Measurements from ENCODE around the gene HLA-DOB.

The HLA-DOB gene

DNA sequence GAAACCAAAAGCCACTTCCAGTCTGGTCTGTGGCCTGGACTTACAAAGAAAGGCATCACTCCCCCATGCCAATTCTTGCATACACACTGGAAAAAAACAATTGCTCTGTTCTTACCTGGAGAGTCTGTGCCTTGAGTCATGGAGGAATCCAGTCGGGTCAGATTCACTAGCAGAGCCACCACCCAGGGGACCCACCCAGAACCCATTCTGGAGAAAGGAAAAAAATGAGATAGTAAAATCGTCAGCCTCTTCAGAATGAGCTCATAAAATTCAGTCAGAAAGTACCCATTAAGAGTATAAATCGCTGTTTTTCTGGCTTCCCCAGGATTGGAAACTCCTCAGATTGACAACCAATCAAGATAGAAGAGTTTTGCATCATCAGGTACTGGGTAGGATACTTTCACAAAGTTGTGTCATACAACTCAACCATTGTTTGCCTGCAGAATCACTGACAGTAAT lies at the start of gene HLA-DOB:
HLA-DOB (minus strand) TSS at position 257 of the 459 bp plus-strand sequence; CDS start at position 206, 51 bp downstream.
- peak; percentile 8 for DNase-seq (ENCODE audit: low spot score)

DNA sequence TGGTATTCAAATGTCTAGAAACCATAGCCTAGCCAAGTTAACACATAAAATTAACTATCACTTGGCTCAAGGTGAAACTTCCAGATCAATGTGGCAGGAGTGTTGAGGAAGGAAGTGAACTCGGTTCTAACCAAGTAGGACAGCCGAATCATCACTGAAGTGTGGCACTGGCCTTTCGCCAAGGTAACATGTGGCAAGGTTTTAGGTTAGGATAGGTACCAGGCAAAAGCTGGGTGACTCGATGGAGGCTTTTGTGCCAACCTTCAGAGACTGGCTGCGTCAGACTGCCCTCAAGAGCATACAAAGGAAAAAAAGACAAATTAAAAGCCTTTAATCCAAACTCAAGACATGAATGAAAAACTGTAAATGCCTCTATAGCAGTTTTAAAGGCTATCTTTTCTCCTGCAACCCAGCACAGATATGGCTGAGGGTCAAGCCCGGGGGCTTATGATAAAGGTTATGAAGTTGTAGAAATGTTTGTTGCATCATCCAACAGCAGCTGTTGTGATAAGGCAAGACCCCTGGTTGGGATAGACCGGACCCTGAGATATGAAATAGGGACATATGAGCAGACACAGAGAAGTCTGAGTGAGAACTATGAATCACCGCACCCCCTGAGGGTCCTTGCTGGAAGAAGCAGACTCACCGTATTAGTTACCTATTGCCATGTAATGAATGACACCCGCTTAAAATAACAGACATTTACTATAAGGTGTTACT lies 49.1 kb upstream of the HLA-DOB start:
- no peak for DNase-seq (ENCODE audit: low spot score)

DNA sequence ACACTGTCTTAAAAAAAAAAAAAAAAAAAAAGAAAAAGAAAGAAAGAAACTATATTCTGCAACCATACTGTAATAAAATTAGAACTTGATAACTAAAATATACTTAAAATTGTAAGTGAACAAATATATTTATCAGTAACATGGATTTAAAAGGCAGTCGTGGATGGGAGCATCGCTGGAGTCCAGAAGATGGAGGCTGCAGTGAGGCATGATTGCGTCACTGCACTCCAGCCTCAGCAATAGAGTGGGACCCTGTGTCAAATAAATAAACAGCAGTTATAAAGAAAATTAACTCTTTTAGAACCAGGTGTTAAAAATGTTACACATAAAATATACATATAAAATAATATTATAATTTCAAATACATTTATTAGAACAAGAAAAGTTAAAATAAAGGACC lies 45.9 kb upstream of the HLA-DOB start:
- DNase-seq (ENCODE audit: low spot score) = no peak

DNA sequence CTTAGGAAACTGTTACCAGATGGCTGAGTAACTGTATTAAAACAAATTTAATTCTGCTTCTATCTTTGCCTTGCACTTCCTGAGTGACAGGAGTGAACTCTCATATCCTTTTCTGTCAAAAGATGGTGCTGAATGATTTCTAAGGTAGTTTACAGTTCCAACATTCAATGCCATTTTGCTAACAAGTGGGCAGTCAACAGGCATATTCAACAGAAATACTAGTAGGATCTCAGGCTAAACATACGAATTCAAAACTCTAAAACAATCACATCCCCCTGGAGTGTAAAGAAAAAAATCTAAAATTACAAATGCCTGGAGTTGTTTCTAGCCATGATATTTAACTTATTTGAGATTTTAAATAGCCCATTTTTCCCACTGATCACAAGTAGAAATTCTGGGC lies 43.9 kb upstream of the HLA-DOB start:
- DNase-seq (ENCODE audit: low spot score) = no peak

DNA sequence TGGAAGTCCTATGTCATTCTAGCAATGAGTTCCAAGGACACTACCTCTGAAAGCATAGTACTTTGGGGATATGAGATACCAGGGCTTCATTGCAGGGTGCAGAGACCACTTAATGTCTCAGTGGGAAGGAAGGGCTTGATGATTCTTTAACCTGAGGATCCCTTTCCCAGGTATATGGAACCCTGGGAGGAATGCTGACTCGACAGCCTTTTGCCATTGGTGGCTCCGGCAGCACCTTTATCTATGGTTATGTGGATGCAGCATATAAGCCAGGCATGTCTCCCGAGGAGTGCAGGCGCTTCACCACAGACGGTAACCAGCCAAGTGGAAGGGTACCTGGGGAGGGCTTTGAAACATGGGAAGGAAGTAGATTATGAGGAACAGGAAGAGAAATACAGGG lies 41.4 kb upstream of the HLA-DOB start:
- DNase-seq (ENCODE audit: low spot score) = no peak

DNA sequence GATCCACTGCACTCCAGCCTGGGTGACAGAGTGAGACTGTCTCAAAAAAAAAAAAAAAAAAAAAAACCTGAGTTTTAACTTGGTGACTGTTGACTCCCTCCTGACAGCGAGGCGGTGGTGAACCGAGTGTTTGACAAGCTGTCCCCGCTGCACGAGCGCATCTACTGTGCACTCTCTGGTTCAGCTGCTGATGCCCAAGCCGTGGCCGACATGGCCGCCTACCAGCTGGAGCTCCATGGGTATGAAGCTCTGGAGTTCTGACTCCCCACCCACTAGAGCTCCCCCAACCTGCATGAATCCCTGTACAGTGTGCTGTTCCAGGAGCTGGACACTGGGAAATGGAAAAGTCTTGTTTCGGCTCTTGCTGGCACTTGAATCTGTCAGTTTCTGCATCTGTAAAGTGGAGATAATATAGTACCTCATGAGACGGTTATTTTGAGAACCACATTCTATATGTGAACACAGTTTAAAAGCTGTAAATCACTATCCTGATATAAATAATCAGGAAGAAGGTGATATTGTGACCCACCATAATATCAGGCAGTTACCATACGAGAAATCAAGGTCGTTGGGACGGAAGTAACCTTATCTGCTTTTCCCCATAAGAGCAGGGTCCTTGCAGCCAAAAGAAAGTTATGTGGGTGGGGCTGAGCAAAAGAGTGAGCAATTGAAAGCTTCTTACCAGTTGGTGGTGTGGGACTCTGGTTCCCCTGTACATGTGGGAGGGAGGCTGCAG lies 40.5 kb upstream of the HLA-DOB start:
- DNase-seq (ENCODE audit: low spot score) = no peak

DNA sequence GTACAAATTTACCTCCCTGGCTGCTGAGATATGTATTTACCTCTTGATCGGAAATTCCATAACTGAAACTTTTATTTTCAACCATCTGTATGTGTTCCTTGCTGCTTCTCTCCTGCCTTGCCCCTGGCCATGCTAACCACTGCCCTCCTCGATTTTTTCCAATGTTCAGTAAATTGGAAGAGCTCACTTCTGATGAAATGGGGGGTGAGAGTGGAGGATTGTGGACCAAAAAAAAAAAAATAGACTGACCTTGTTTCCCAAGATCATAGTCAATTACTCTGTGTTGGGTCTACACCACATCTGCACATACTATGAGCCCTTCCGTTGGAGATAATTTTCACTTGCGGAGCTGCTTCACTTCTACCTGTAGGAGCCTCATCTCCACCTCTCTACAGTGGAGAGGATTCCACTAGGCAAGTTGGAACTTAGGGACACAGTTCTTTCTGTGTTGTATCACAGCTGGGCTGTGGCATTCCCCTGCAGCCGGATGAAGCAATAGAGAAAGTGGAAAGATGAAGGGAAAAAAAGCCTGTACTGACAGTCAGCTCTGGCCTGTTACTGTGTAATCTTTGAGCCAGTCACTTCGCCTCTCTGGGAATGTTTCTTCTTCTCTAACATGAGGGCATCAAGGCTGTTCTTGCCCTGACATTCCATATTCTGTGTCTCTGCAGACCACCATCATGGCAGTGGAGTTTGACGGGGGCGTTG lies 38.8 kb upstream of the HLA-DOB start:
- DNase-seq (ENCODE audit: low spot score) = no peak

DNA sequence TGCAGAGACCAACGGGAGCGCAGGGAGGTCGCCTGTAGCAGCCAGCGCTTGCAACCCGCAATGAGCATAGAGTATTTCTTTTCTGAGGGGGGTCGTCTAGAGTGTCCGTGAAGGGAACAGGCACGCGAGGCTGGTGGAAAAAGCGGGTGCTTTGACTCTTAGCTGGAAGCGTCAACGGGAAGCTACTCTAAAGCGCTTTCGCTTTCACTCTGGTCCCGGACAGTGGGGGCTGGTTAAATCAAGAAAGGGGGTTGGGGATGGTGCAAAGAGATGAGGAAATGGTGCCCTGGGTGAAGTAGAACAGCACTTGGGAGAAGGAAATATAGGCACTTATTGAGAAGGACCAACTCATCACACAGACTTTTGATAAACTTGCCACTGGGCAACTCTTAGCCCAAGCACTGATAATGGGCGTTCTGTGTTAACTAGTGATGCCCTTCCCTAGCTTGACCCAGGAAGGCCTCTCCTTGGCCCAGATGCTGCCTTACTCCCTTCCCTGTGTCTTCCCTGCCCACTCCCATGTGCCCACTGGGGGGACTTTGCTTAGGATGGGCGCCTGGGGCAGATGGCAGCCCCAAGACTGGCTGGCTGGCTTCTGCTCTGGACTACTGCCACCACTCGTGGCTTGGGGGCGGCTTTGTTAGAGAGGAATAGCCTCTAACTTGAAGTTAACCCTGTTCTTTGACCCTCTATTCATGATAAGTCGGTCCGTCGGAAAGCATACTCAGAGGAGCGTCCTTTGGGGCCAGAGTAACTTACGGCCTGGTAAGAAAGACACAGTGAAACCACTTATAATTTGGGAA lies 37.8 kb upstream of the HLA-DOB start:
- no peak for DNase-seq (ENCODE audit: low spot score)

DNA sequence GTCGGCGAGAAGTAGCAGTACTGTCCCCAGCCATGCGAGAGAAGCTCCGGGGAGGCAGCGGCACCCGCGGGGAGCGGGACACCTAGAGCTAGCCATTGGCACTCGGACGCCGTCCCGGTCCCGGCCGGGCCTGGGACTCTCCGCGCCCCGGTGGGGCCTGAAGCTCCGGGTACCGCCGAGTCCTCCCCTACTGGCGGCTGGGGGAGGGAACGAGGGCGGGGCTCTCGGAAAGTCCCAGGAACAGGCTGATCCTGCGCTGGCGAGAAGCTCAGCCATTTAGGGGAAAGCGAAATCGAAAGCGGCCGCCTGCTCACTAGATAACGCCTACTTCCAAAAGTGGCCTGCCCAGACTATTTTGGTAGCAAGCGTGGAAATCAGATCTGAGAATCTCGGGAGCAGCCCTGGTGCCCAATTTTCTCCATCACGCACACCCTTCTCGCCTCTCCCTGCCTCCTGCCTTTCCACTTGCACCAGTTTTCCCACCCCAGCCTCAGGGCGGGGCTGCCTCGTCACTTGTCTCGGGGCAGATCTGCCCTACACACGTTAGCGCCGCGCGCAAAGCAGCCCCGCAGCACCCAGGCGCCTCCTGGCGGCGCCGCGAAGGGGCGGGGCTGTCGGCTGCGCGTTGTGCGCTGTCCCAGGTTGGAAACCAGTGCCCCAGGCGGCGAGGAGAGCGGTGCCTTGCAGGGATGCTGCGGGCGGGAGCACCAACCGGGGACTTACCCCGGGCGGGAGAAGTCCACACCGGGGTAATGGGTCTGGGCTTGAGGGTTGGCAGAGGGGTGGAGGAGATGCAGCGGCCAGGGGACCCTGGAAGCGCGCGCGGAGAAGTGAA lies 37.0 kb upstream of the HLA-DOB start, which contains the start of the genes PSMB9 and TAP1:
PSMB9 (plus strand) TSS at position 652 of the 835 bp plus-strand sequence; CDS start at position 690, 38 bp downstream.
TAP1 (minus strand) TSS at position 164 of the 835 bp plus-strand sequence; CDS start at position 96, 68 bp downstream.
- DNase-seq (ENCODE audit: low spot score) = peak; percentile 91

DNA sequence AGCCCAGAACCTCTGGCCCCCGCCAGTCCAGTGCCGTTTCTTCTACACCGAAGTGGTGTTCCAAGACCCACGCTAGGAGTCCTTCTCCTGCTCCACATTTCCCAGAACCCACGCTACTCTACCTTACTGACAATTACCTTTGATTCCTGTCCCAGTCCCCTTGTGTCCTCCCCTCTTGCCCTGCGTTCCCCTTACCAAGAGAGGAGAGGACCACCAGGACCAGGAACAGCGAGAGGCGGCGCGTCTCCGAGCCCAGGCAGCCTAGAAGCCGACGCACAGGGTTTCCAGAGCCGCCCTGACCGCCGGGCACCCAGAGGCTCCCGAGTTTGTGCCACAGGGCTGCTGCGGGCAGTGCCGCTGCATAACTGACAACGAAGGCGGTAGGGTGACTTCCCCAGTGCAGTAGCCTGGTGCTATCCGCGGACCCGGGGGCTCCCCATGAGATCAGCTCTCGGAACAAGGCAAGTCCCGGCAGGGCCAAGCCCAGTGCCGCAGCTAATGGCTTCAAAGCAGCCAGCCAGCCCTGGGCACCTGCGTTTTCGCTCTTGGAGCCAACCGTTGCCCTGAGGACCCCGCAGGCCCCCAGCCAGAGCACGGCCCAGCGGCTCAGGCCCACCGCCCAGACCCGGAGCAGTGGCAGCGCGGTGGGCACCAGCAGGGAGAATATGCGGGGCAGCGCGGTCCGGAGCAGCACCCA lies 36.2 kb upstream of the HLA-DOB start:
- peak; percentile 38 for DNase-seq (ENCODE audit: low spot score)

DNA sequence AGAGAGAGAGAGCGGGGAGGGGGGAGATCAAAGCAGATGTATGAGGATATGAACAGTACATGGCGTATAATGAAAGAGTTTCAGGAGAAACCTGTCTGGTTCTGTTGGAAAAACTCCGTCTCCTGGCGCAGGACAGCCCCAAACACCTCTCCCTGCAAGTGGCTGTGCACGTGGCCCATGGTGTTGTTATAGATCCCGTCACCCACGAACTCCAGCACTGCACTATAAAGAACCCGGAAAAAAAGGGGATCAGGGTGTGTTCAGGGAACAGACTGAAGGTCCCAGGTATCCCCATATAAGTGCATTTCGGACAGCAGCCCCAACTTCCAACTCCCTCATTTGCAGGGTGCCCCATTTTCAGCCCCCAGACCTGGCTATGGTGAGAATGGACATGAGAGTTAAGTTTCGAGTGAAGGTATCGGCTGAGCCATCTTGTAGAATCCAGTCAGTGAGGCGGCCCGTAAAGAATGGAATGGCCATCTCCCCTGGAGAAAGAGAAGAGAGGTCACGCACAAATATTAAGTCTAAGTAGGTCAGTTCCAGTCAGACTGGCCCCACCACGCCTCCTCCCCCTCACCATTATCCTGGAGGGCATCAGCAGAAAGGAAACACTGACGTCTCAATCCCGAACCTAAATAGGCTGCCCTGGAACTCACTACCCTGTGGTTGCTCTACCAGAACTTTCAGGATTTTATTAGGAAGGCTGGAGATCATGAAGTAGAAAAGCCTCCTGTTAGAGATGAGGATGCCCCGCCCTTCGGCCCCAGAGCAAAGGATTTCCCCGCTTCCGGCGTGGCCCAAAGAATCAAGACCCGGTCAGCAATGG lies 35.4 kb upstream of the HLA-DOB start:
- no peak for DNase-seq (ENCODE audit: low spot score)

DNA sequence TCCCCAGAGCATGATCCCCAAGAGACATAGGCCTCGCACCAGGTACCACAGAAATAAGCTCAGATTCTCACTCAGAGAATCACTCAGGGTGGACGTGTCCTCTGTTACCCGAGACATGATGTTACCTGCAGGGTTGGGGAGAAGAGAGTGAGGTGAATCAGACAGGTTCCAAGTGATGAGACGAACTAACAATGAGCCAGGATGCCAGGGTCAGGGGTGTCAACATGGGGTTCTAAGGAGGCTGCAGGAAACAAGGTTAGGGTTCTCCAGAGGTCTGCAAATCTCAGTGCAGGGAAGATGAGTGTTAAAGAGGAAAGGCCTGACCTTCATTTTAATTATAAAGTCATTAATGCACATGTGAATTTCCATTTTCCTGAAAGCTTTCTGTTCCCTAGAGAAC lies 34.2 kb upstream of the HLA-DOB start:
- DNase-seq (ENCODE audit: low spot score) = no peak

DNA sequence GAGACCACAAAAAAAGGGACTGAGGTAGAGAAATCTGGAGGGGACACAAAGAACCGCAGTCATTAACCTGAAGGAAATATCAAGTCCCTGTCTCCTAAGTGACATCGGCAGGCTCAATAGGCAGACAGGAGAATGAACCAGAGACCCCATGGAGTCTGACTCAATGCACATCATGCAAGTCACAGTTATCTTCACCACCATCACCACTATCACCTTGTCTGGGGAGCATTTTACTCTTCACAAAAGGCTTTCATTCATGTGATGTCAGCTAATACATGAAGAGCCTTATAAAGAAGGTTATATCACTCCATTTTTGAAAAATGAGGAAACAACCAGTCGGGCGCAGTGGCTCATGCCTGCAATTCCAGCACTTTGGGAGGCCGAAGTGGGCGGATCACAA lies 32.3 kb upstream of the HLA-DOB start:
- no peak for DNase-seq (ENCODE audit: low spot score)

DNA sequence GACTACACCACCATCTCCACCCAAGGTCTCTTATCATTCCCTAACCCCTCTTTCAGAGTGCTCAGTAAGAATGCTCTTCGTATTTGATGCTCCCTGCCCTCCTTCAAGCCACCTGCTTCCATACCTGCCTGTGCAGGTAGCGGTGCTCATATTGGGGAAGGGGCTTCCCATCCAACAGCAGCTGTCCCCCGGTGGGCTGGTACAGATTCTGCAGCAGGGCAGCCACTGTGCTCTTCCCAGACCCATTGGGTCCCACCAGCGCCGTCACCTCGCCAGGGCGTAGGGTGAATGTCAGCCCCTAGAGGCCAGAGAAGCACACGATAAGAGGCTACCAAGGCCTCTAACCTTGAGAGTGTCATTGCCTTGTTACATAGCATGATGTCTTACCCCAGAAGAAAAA lies 31.0 kb upstream of the HLA-DOB start:
- DNase-seq (ENCODE audit: low spot score) = no peak

DNA sequence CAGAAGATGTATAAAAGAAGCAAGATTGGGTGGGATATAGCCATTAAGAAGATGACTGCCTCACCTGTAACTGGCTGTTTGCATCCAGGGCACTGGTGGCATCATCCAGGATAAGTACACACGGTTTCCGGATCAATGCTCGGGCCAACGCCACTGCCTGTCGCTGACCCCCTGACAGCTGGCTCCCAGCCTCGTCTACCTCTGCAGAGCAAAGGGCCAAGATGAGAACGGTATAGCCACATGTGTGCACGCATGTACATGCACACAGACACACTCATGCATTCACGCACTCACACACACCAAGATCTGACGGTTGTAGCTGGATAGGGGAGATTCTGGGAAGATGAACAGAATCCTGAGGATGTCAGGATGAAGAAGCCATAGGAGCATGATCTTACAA lies 30.2 kb upstream of the HLA-DOB start:
- DNase-seq (ENCODE audit: low spot score) = no peak

DNA sequence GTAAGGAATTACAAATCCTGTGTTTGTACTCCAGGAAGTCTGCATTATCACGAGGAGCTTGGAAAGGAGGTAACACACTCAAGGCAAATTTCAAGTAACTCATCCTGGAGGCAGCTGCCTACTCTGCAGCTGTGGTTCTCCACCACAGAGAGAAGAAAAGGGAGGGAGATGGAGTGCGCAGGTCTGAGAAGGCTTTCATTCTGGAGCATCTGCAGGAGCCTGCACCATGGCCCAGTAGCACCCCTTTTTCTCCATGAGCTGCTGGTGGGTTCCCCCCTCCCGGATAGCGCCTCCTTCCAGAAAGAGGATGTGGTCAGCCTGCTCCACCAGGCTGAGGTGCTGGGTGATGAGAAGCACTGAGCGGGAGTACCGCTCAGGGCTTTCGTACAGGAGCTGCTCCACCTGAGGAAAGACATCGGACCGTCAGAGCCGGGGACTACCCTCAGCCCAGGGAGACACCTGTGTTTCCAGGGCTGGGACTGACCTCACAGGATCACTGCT lies 28.6 kb upstream of the HLA-DOB start:
- no peak for DNase-seq (ENCODE audit: low spot score)

DNA sequence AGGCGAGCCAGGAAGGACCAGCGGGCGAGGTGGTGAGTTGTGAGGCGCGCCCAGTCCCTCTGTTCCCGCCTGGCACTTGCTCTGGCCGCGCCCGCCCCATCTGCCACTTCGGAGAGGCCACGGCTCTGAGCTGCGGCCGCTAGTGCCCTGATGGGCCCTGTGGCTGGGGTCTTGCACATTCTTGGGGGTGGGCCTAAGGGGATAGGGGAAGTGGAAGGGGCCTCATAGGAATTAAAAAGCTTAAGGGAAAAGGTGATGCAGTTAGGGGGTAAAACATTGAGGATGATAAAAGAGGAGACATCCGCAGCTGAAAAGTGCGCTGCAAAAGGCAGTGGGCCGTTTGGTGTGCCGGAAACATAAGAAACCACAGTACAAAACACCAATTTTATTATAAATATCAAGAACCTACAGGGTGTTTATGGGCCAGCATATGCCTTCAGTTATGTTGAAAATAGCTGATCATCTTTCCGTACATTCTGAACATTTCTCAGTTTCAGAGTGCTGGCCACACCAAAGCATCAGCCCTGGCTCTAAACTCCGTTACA lies 28.1 kb upstream of the HLA-DOB start:
- no peak for DNase-seq (ENCODE audit: low spot score)

DNA sequence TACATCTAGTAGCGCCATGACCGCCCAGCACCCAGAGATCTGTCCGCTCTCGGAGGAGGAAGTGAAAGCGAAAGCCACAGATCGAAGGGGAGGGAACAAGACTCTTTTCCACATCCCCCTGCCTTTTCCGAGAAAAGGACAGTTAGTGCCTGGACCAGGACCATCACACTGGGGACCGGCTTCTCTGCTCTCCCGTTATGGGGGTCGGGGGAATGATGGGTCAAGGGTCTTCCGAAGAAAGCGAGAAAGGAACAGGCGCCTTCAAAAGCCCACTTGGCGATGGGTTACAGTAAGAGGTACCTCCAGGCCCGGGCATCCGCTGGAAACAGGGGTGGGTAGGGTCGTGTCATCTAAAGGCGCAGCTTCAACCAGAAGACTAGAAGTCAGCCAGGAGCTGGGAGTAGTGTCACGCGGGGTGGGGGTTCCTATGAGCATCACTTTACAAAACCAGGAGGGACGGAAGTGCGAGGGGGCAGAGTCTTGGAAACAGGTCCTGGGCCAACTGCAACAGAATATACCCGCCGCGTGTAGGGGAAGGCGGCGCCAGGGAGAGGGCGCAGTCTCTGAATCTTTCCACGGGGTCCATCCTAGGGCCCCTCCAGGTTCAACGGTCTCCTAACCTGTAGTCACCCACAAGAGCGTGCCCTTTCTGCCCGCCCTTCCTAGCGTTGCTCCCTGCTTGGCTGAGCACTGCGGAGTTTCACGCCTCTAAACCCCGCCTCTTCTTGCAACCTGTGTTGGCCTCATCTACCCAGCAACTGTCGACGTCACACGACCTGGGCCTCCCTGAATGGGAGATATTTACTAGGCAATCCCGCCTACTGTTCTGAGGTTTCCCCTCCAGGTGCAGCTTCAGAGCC lies 27.4 kb upstream of the HLA-DOB start, which contains the start of gene PSMB8:
PSMB8 (minus strand) TSS at position 69 of the 860 bp plus-strand sequence; CDS start at position 18, 51 bp downstream.
- peak; percentile 98 for DNase-seq (ENCODE audit: low spot score)

Measured in cerebellar cortex (tissue), 1 donor.